Karpas-422 (cell line): ENCODE measurements around the gene NUDT1. TPM values are rescaled to one million over a fixed set of nuclear protein-coding genes. Genes with fewer than 3 reads are reported as not detected.

ENCODE experiments used
- DNase-seq: peaks from one replicate; pipeline ENCODE4 v3.0.0-alpha.2; 2015
- H2AFZ ChIP-seq: fragments of 200-600 bp; sonication (generic); 2 replicates; pipeline ENCODE4 v1.6.1; 2014; ENCODE audit warnings: antibody characterized with exemption, low read length, mixed read lengths
- H3K27ac ChIP-seq: fragments of 200-600 bp; sonication (generic); 2 replicates; pipeline ENCODE4 v1.5.1; 2014; ENCODE audit warnings: mild to moderate bottlenecking, low read length, moderate library complexity
- H3K27me3 ChIP-seq: fragments of 200-600 bp; sonication (generic); 2 replicates; pipeline ENCODE4 v1.6.1; 2014; ENCODE audit warnings: low read length, mixed read lengths
- H3K36me3 ChIP-seq: fragments of 200-600 bp; sonication (generic); 2 replicates; pipeline ENCODE4 v1.6.1; 2014; ENCODE audit warnings: low read length, mixed read lengths; ENCODE audit not compliant: insufficient read depth
- H3K4me1 ChIP-seq: fragments of 200-600 bp; sonication (generic); 2 replicates; pipeline ENCODE4 v1.6.1; 2014; ENCODE audit warnings: mild to moderate bottlenecking, low read length, mixed read lengths
- H3K4me2 ChIP-seq: fragments of 200-600 bp; sonication (generic); 2 replicates; pipeline ENCODE4 v1.6.1; 2014; ENCODE audit warnings: low read length, low read depth, mild to moderate bottlenecking; ENCODE audit not compliant: poor library complexity, severe bottlenecking
- H3K4me3 ChIP-seq: fragments of 200-600 bp; sonication (generic); 2 replicates; pipeline ENCODE4 v1.5.1; 2014; ENCODE audit warnings: mild to moderate bottlenecking, antibody characterized with exemption, low read length, mixed read lengths
- H3K79me2 ChIP-seq: fragments of 200-600 bp; sonication (generic); 2 replicates; pipeline ENCODE4 v1.6.1; 2014; ENCODE audit warnings: mild to moderate bottlenecking, low read length, mixed read lengths
- H3K9ac ChIP-seq: fragments of 200-600 bp; sonication (generic); 2 replicates; pipeline ENCODE4 v1.6.0; 2014; ENCODE audit warnings: low read length
- H3K9me2 ChIP-seq: fragments of 200-600 bp; sonication (generic), shearing (Covaris generic); replicated peaks from 2 replicates; pipeline ENCODE4 v1.6.0; 2014; ENCODE audit warnings: mild to moderate bottlenecking, low read length, moderate library complexity; ENCODE audit not compliant: insufficient read depth
- H3K9me3 ChIP-seq: fragments of 300-700, 200-600 bp; sonication (generic); 2 replicates; pipeline ENCODE4 v1.6.1; 2014; ENCODE audit warnings: low read length, mixed read lengths
- H4K20me1 ChIP-seq: fragments of 200-600 bp; sonication (generic); 2 replicates; pipeline ENCODE4 v1.6.1; 2014; ENCODE audit warnings: mild to moderate bottlenecking, antibody characterized with exemption, low read length, low read depth; ENCODE audit not compliant: insufficient read depth
- total RNA-seq: library from RNA; depleted of rRNA; stranded (reverse); fragments of >200 nt; shearing (Covaris generic); gene quantifications from 2 replicates; pipeline ENCODE4 v1.2.3, GENCODE V29; 2014; ENCODE audit warnings: low replicate concordance

Gene NUDT1
- total RNA-seq, 1 experiment from 2014 or later: 45.3 TPM

- Histone ChIP-seq H3K36me3 (no peaks in the 10 kb centered on the region), H3K4me1 (peaks cover 9% of the 10 kb centered on the region), H3K9ac (no peak overlapping the region), H3K27me3 (no peaks in the 10 kb centered on the region), H4K20me1 (no peaks in the 10 kb centered on the region), H3K27ac (no peak overlapping the region), H3K9me3 (no peaks in the 10 kb centered on the region), H3K79me2 (no peaks in the 10 kb centered on the region), H3K4me2 (no peak overlapping the region), H2AFZ (no peak overlapping the region), H3K9me2 (no peaks in the 10 kb centered on the region), H3K4me3 (no peak overlapping the region)
- DNase-seq: no peak
Measured at GRCh38 chr7:2210551-2211258, 31.3 kb upstream of the NUDT1 start.

GRCh38 chr7:2211259-2211880, 30.7 kb upstream of the NUDT1 start:
- Histone ChIP-seq H3K4me2 (no peak overlapping the region), H3K4me3 (no peak overlapping the region), H3K9ac (no peak overlapping the region), H3K36me3 (peaks cover 3% of the 10 kb centered on the region; the same call in 1 of the 2 replicates), H3K27me3 (no peaks in the 10 kb centered on the region), H3K27ac (no peak overlapping the region), H3K79me2 (no peaks in the 10 kb centered on the region), H3K9me3 (no peaks in the 10 kb centered on the region), H2AFZ (no peak overlapping the region), H3K4me1 (peaks cover 9% of the 10 kb centered on the region), H3K9me2 (no peaks in the 10 kb centered on the region), H4K20me1 (no peaks in the 10 kb centered on the region)
- no peak for DNase-seq

GRCh38 chr7:2211926-2212325, 30.1 kb upstream of the NUDT1 start:
- Histone ChIP-seq H3K4me1 (peaks cover 9% of the 10 kb centered on the region), H3K9me2 (no peaks in the 10 kb centered on the region), H3K79me2 (no peaks in the 10 kb centered on the region), H3K9me3 (no peaks in the 10 kb centered on the region), H3K4me3 (no peak overlapping the region), H3K9ac (no peak overlapping the region), H3K36me3 (peaks cover 3% of the 10 kb centered on the region; the same call in 1 of the 2 replicates), H2AFZ (no peak overlapping the region), H4K20me1 (no peaks in the 10 kb centered on the region), H3K27ac (no peak overlapping the region), H3K4me2 (no peak overlapping the region), H3K27me3 (no peaks in the 10 kb centered on the region)
- no peak for DNase-seq

- Histone ChIP-seq H3K36me3 (peaks cover 3% of the 10 kb centered on the region; the same call in 1 of the 2 replicates), H3K4me2 (no peak overlapping the region), H3K9me3 (no peaks in the 10 kb centered on the region), H4K20me1 (no peaks in the 10 kb centered on the region), H3K79me2 (no peaks in the 10 kb centered on the region), H3K4me3 (no peak overlapping the region), H3K27me3 (no peaks in the 10 kb centered on the region), H2AFZ (no peak overlapping the region), H3K9me2 (no peaks in the 10 kb centered on the region), H3K4me1 (peaks cover 5% of the 10 kb centered on the region), H3K27ac (no peak overlapping the region), H3K9ac (no peak overlapping the region)
- no peak for DNase-seq
Measured at GRCh38 chr7:2212906-2213305, 29.1 kb upstream of the NUDT1 start.

- Histone ChIP-seq H3K4me2 (no peak overlapping the region), H3K9me3 (no peaks in the 10 kb centered on the region), H3K9me2 (no peaks in the 10 kb centered on the region), H3K4me1 (peaks cover 3% of the 10 kb centered on the region), H3K27ac (no peak overlapping the region), H3K36me3 (peaks cover 3% of the 10 kb centered on the region; the same call in 1 of the 2 replicates), H3K4me3 (no peak overlapping the region), H3K27me3 (no peaks in the 10 kb centered on the region), H3K9ac (no peak overlapping the region), H2AFZ (no peak overlapping the region), H4K20me1 (no peaks in the 10 kb centered on the region), H3K79me2 (no peaks in the 10 kb centered on the region)
- DNase-seq: no peak
Measured at GRCh38 chr7:2213551-2214215, 28.3 kb upstream of the NUDT1 start.

- Histone ChIP-seq H4K20me1 (no peaks in the 10 kb centered on the region), H3K36me3 (peaks cover 3% of the 10 kb centered on the region; the same call in 1 of the 2 replicates), H3K9me3 (no peaks in the 10 kb centered on the region), H3K4me3 (no peak overlapping the region), H3K27me3 (no peaks in the 10 kb centered on the region), H3K9ac (no peak overlapping the region), H3K79me2 (no peaks in the 10 kb centered on the region), H3K4me2 (no peak overlapping the region), H3K27ac (no peak overlapping the region), H3K9me2 (no peaks in the 10 kb centered on the region), H2AFZ (no peak overlapping the region), H3K4me1 (peaks cover 2% of the 10 kb centered on the region)
- DNase-seq: no peak
Measured at GRCh38 chr7:2214636-2215035, 27.4 kb upstream of the NUDT1 start.

GRCh38 chr7:2215851-2216250, 26.2 kb upstream of the NUDT1 start:
- no peak overlapping the region for H3K27ac ChIP-seq
- no peaks in the 10 kb centered on the region for H4K20me1 ChIP-seq
- no peaks in the 10 kb centered on the region for H3K79me2 ChIP-seq
- no peak overlapping the region for H3K4me3 ChIP-seq
- DNase-seq: no peak
- no peaks in the 10 kb centered on the region for H3K9me3 ChIP-seq
- peaks cover 3% of the 10 kb centered on the region; the same call in 1 of the 2 replicates for H3K36me3 ChIP-seq
- H3K9ac ChIP-seq: no peak overlapping the region
- H2AFZ ChIP-seq: no peak overlapping the region
- no peak overlapping the region for H3K4me2 ChIP-seq
- no peaks in the 10 kb centered on the region for H3K4me1 ChIP-seq
- H3K27me3 ChIP-seq: no peaks in the 10 kb centered on the region
- H3K9me2 ChIP-seq: no peaks in the 10 kb centered on the region

- Histone ChIP-seq H3K27me3 (no peaks in the 10 kb centered on the region), H3K27ac (no peak overlapping the region), H3K4me3 (no peak overlapping the region), H3K9ac (no peak overlapping the region), H3K4me1 (no peaks in the 10 kb centered on the region), H3K79me2 (peaks cover 4% of the 10 kb centered on the region), H3K9me2 (no peaks in the 10 kb centered on the region), H3K36me3 (peaks cover 3% of the 10 kb centered on the region; the same call in 1 of the 2 replicates), H3K9me3 (no peaks in the 10 kb centered on the region), H4K20me1 (no peaks in the 10 kb centered on the region), H3K4me2 (no peak overlapping the region), H2AFZ (no peak overlapping the region)
- no peak for DNase-seq
Measured at GRCh38 chr7:2217206-2217605, 24.8 kb upstream of the NUDT1 start.
